CD4-positive, alpha-beta T cell (primary cell): ENCODE results near the gene GOLGB1. TPM values are rescaled to one million over a fixed set of nuclear protein-coding genes. Genes with fewer than 3 reads are reported as not detected.

Experiments used
- ATAC-seq: fragments of 200-7000 bp; cut with Tn5 transposase; one replicate; pipeline ENCODE4 v1.10.0; 2022; ENCODE audit warnings: mild to moderate bottlenecking; ENCODE audit not compliant: poor library complexity
- CTCF ChIA-PET: fragments of 350-600 bp; sonication (Branson Sonifier 250); formaldehyde crosslinking; loops from one replicate; lab custom pipeline; 2021; ENCODE audit warnings: antibody characterized with exemption, inconsistent platforms; lab: Charles Lee
- POLR2A ChIA-PET: fragments of 350-600 bp; sonication (Branson Sonifier 250); formaldehyde crosslinking; loops from one replicate; lab custom pipeline; 2021; ENCODE audit warnings: antibody characterized with exemption, inconsistent platforms; lab: Charles Lee
- DNase-seq, 14 experiments: peaks; one replicate each; pipeline ENCODE4 v3.0.0-alpha.2; 2013 to 2020; ENCODE audit warnings: mixed read lengths in 2 of 14
- H3K27ac ChIP-seq, 2 donors: one replicate each; pipeline versions ENCODE4 v1.5.1 to v1.7.0; 2013; ENCODE audit warnings: low read length in 2 of 2, low read depth in 1 of 2, mild to moderate bottlenecking in 1 of 2
- H3K27me3 ChIP-seq, 2 experiments: 1 replicate in 1 of 2; 2 replicates in 1 of 2; pipeline versions ENCODE4 v1.6.1 to v1.7.0; 2013; ENCODE audit warnings: low read length in 2 of 2, control low read depth in 1 of 2, mild to moderate bottlenecking in 1 of 2, moderate library complexity in 1 of 2; ENCODE audit not compliant: insufficient read depth in 2 of 2, control insufficient read depth in 1 of 2
- H3K36me3 ChIP-seq: one replicate; pipeline ENCODE4 v1.6.1; 2013; ENCODE audit warnings: low read length, control low read depth; ENCODE audit not compliant: insufficient read depth
- H3K4me1 ChIP-seq: one replicate; pipeline ENCODE4 v1.6.1; 2013; ENCODE audit warnings: low read length, control low read depth; ENCODE audit not compliant: insufficient read depth
- H3K4me3 ChIP-seq: one replicate; pipeline ENCODE4 v1.5.1; 2013; ENCODE audit warnings: mild to moderate bottlenecking, low read length, moderate library complexity
- H3K9me3 ChIP-seq, 2 experiments: 1 replicate in 1 of 2; 2 replicates in 1 of 2; pipeline versions ENCODE4 v1.6.1 to v1.7.0; 2013; ENCODE audit warnings: low read length in 2 of 2, mild to moderate bottlenecking in 2 of 2, control low read depth in 1 of 2, moderate library complexity in 1 of 2; ENCODE audit not compliant: control insufficient read depth in 1 of 2, insufficient read depth in 1 of 2
- H3K27ac Mint-ChIP-seq: one replicate; pipeline ENCODE4 v1.8.0; 2020; ENCODE audit warnings: mixed read lengths
- H3K27me3 Mint-ChIP-seq: one replicate; pipeline ENCODE4 v1.8.0; 2021; ENCODE audit warnings: mixed read lengths
- H3K36me3 Mint-ChIP-seq: one replicate; pipeline ENCODE4 v1.8.0; 2021; ENCODE audit warnings: low read depth, mixed read lengths
- H3K4me1 Mint-ChIP-seq: one replicate; pipeline ENCODE4 v1.8.0; 2021; ENCODE audit warnings: low read depth, mixed read lengths
- H3K4me3 Mint-ChIP-seq: one replicate; pipeline ENCODE4 v1.8.0; 2020; ENCODE audit warnings: mild to moderate bottlenecking, mixed read lengths
- H3K9me3 Mint-ChIP-seq: one replicate; pipeline ENCODE4 v1.8.0; 2020; ENCODE audit warnings: mixed read lengths
- intact Hi-C, 2 experiments: fragments of 100-400 bp; cut with DNase I in 1 of 2; cut with micrococcal nuclease in 1 of 2; formaldehyde crosslinking; loops; one replicate each; pipeline versions ENCODE4 v1.15.1 to v1.9.0; 2023 to 2025; cut with DNase I, micrococcal nuclease
- total RNA-seq, 174 experiments: library from RNA in 2 of 174; stranded (reverse) in 2 of 174; gene quantifications; one replicate each; pipeline ENCODE4 v1.2.3 and lab custom pipeline; 2021 to 2026
- TF ChIP-seq, protein P1 (sequence below): fragments of 200-600 bp; IDR thresholded peaks from one replicate; pipeline ENCODE4 v1.8.0; 2022; ENCODE audit warnings: antibody characterized with exemption, mild to moderate bottlenecking

Gene GOLGB1
- total RNA-seq, 2 experiments from 2014 or later = 49.8 to 50.2 TPM

DNA sequence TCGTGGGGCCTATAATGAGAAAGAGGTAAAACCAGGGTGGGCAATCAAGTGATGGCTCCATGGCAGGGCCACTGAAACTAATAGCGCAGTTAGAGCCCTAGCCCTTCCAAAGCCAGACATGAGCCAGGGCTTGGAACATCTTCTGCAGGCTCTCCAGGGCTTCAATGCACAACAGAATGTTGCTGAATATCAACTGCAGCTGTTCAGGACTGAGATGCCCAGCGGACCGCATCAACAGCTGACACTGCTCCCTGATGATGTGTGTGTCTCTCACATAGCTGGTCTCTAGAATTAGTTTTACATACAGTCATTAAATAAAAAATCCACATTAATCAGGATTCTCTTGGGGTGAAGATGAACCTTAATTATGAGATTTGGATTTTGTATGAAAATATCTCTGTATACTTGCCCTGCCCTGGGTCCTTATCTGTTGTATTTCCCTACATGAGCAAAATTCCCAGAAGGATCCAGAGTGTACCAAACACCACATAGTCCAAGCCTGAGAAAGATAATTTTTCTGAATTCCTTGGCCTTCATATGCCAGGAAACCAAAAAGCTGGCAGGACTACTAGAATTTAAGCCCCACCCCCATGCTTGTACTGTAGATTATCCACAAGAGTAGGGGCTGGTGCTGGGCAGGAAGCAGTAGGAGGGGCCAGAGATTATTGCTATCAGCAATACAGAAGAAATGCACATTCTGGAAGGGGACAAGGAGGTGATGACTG, 7.7 kb upstream of the GOLGB1 start:
- no peak for ATAC-seq
- Mint-ChIP-seq H3K4me1 (no peaks in the 10 kb centered on the region), H3K27ac (no peak overlapping the region), H3K36me3 (no peaks in the 10 kb centered on the region), H3K9me3 (no peaks in the 10 kb centered on the region), H3K27me3 (peaks cover 11% of the 10 kb centered on the region), H3K4me3 (no peak overlapping the region)
- H3K4me3 ChIP-seq = no peak overlapping the region
- CTCF ChIA-PET = no interaction called here
- no peaks in the 10 kb centered on the region for H3K9me3 ChIP-seq
- no peaks in the 10 kb centered on the region for H3K4me1 ChIP-seq
- intact Hi-C loops = loop anchor here in 1 of 2 experiments (10.0 kb wide), 2 partner anchors 1038 to 1828 kb away; partner anchors contain the start of genes HACD2, HSPBAP1 and SLC49A4
- POLR2A ChIA-PET = no interaction called here
- H3K36me3 ChIP-seq = no peaks in the 10 kb centered on the region
- H3K27me3 ChIP-seq = no peaks in the 10 kb centered on the region
- TF ChIP-seq, protein P1, sequence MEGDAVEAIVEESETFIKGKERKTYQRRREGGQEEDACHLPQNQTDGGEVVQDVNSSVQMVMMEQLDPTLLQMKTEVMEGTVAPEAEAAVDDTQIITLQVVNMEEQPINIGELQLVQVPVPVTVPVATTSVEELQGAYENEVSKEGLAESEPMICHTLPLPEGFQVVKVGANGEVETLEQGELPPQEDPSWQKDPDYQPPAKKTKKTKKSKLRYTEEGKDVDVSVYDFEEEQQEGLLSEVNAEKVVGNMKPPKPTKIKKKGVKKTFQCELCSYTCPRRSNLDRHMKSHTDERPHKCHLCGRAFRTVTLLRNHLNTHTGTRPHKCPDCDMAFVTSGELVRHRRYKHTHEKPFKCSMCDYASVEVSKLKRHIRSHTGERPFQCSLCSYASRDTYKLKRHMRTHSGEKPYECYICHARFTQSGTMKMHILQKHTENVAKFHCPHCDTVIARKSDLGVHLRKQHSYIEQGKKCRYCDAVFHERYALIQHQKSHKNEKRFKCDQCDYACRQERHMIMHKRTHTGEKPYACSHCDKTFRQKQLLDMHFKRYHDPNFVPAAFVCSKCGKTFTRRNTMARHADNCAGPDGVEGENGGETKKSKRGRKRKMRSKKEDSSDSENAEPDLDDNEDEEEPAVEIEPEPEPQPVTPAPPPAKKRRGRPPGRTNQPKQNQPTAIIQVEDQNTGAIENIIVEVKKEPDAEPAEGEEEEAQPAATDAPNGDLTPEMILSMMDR = no peak
- no peak overlapping the region for H3K27ac ChIP-seq
- no peak for DNase-seq

DNA sequence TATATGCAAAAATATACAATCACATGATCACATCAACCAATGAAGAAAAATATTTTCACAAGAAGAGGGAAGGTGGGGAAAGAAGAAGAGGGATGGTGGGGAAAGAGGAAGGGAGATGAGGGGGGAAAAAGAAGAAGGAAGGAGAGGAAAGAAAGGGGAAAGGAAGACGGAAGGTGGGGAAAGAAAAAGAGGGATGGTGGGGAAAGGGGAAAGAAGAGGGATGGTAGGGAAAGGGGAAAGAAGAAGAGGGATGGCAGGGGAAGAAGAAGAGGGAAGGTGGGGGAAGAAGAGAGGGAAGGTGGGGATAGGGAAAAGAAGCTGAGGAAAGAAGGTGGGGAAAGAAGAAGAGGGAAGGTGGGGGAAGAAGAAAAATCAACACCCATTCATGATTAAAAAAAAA, 3.2 kb upstream of the GOLGB1 start:
- intact Hi-C loops = loop anchor here in 1 of 2 experiments (5.0 to 10.0 kb wide), 3 partner anchors 765 to 1832 kb away; partner anchors contain the start of genes HACD2, HSPBAP1 and SLC49A4
- CTCF ChIA-PET = no interaction called here
- no peaks in the 10 kb centered on the region for H3K9me3 ChIP-seq
- H3K27ac ChIP-seq = no peak overlapping the region
- peaks cover 15% of the 10 kb centered on the region for H3K27me3 Mint-ChIP-seq
- DNase-seq = no peak
- no peaks in the 10 kb centered on the region for H3K4me1 Mint-ChIP-seq
- H3K4me3 ChIP-seq = no peak overlapping the region
- no peaks in the 10 kb centered on the region for H3K27me3 ChIP-seq
- TF ChIP-seq, protein P1 = no peak
- ATAC-seq = no peak
- no peaks in the 10 kb centered on the region for H3K36me3 ChIP-seq
- H3K36me3 Mint-ChIP-seq = no peaks in the 10 kb centered on the region
- POLR2A ChIA-PET = no interaction called here
- H3K4me1 ChIP-seq = peaks cover 17% of the 10 kb centered on the region
- no peak overlapping the region for H3K27ac Mint-ChIP-seq
- no peak overlapping the region for H3K4me3 Mint-ChIP-seq
- H3K9me3 Mint-ChIP-seq = no peaks in the 10 kb centered on the region

DNA sequence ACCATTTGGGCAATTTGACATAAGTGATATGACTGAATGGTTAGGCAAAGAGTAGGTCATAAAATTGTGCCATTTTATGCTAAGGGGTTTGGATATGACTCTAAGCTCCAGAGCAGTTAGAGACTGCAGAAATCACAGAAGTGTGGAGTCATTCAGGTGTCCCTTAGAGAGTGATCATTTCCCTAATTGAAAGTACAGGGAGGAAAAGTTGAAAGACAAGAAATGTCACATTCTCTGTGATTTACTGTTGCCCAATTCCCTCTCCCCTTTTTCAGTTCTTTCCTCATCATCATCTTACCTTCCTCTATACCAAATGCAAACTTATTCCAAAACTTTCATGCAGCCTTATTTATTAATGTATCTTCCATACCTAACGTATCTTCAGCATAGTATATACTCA, 2.7 kb upstream of the GOLGB1 start:
- Histone ChIP-seq H3K9me3 (no peaks in the 10 kb centered on the region), H3K4me1 (peaks cover 17% of the 10 kb centered on the region), H3K27ac (no peak overlapping the region), H3K4me3 (no peak overlapping the region), H3K27me3 (no peaks in the 10 kb centered on the region), H3K36me3 (no peaks in the 10 kb centered on the region)
- no peak overlapping the region for H3K27ac Mint-ChIP-seq
- no peak overlapping the region for H3K4me3 Mint-ChIP-seq
- ChIA-PET CTCF (no interaction called here), POLR2A (no interaction called here)
- TF ChIP-seq, protein P1 = no peak
- ATAC-seq (no peak), DNase-seq (no peak)
- H3K27me3 Mint-ChIP-seq = peaks cover 15% of the 10 kb centered on the region
- intact Hi-C loops = loop anchor here in 1 of 2 experiments (5.0 to 10.0 kb wide), 3 partner anchors 765 to 1833 kb away; partner anchors contain the start of genes HACD2, HSPBAP1 and SLC49A4
- no peaks in the 10 kb centered on the region for H3K9me3 Mint-ChIP-seq
- H3K36me3 Mint-ChIP-seq = no peaks in the 10 kb centered on the region
- H3K4me1 Mint-ChIP-seq = no peaks in the 10 kb centered on the region
